RWPE1 (cell line): ENCODE measurements around the gene WDR70.
A peak's percentile ranks its signal among the peaks of the same experiment; 100 is the strongest.
"Not testable (repeated sequence)": the region's sequence is repeated elsewhere in the genome, so short reads cannot be mapped to it uniquely, and the experiment has no call there.

Experiments used
- CTCF ChIA-PET: fragments of 350-600 bp; sonication (Branson Sonifier 250); formaldehyde crosslinking; extraction: SDS; loops from one replicate; lab custom pipeline; 2021; lab: Yijun Ruan, JAX
- POLR2A ChIA-PET: fragments of 400-600 bp; formaldehyde crosslinking; extraction: SDS; loops from one replicate; lab custom pipeline; 2020; ENCODE audit warnings: antibody characterized with exemption; ENCODE audit not compliant: low non-redundant PET; lab: Yijun Ruan, JAX
- DNase-seq: peaks from one replicate; pipeline ENCODE4 v3.0.0; 2012; ENCODE audit warnings: low spot score
- H3K27ac ChIP-seq: fragments of 450-650 bp; 2 replicates; pipeline ENCODE4 v1.5.1; 2017
- TF ChIP-seq, protein P1 (sequence below): fragments of 450-650 bp; conservative IDR thresholded peaks from 2 replicates; pipeline ENCODE4 v1.5.1; 2017; ENCODE audit warnings: low read depth, mild to moderate bottlenecking

Gene WDR70

DNA sequence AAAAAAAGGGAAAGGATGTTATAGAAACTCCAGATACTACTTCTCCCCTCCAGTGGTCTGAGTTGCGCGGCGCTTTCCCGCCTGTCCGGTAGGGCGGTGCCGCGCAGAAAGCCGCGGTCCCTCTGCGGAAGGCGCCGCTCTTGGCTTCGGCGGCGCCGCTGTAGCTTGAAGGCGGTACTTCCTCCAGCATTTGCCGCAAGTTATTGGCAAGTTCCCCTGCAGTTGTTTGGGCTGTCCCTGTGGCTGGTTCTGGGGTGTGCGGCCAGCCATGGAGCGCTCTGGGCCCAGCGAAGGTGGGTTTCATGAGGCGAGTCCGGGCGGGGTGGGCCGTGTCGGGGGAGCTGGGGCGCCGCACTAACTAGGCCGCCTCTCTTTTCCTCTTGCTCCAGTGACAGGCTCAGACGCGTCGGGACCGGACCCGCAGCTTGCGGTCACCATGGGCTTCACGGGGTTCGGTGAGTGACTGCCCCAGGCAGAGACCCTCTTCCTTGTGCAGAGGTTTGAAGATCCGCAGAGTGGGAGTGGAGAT lies at the start of gene WDR70:
Gene WDR70, plus strand, starts transcription at position 219 of the 529 bp plus-strand sequence. Its CDS starts 50 bp downstream, at position 269.
- ChIA-PET POLR2A (interaction anchor here (0.5 to 1.0 kb wide), 3 partner anchors 8 to 15 kb away, joined by 4 to 5 read pairs (median 4); partner anchors contain the start of gene NUP155), CTCF (interaction anchor here (0.6 to 1.0 kb wide), 6 partner anchors 9 to 603 kb away, joined by 3 to 6 read pairs (median 4); partner anchors contain the start of gene NUP155)
- TF ChIP-seq, protein P1, sequence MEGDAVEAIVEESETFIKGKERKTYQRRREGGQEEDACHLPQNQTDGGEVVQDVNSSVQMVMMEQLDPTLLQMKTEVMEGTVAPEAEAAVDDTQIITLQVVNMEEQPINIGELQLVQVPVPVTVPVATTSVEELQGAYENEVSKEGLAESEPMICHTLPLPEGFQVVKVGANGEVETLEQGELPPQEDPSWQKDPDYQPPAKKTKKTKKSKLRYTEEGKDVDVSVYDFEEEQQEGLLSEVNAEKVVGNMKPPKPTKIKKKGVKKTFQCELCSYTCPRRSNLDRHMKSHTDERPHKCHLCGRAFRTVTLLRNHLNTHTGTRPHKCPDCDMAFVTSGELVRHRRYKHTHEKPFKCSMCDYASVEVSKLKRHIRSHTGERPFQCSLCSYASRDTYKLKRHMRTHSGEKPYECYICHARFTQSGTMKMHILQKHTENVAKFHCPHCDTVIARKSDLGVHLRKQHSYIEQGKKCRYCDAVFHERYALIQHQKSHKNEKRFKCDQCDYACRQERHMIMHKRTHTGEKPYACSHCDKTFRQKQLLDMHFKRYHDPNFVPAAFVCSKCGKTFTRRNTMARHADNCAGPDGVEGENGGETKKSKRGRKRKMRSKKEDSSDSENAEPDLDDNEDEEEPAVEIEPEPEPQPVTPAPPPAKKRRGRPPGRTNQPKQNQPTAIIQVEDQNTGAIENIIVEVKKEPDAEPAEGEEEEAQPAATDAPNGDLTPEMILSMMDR = peak; percentile 68
- H3K27ac ChIP-seq = peak within 1 kb of the TSS; percentile 64
- DNase-seq = peak; percentile 66

DNA sequence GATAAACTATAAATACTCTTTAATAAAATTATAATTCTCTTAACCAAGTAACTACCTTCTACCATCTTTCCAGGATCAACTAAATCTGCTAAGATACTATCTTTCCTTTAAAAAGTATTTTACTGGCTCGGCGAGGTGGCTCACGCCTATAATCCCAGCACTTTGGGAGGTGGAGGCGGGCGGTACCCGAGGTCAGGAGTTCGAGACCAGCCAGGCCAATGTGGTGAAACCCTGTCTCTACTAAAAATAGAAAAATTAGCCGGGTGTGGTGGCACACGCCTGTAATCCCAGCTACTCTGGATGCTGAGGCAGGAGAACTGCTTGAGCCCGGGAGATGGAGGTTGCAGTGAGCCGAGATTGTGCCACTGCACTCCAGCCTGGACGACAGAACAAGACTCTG lies 44.4 kb upstream of the WDR70 start:
- CTCF ChIA-PET, H3K27ac ChIP-seq, DNase-seq, POLR2A ChIA-PET: not testable (repeated sequence)

DNA sequence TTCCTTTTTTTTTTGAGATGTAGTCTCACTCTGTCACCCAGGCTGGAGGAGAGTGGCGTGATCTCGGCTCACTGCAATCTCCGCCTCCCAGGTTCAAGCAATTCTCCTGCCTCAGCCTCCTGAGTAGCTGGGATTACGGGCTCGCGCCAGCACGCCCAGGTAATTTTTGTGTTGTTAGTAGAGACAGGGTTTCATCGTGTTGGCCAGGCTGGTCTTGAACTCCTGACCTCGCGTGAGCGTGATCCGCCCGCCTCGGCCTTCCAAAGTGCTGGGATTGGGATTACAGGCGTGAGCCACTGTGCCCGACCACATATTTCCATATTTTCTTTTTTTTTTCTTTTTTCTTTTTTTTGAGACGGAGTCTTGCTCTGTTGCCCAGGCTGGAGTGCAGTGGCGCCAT lies 36.4 kb upstream of the WDR70 start:
- POLR2A ChIA-PET, H3K27ac ChIP-seq, DNase-seq: not testable (repeated sequence)
- CTCF ChIA-PET = interaction anchor here (0.6 kb wide), 1 partner anchor 440 kb away, joined by 4 read pairs; no protein-coding TSS in a partner anchor

DNA sequence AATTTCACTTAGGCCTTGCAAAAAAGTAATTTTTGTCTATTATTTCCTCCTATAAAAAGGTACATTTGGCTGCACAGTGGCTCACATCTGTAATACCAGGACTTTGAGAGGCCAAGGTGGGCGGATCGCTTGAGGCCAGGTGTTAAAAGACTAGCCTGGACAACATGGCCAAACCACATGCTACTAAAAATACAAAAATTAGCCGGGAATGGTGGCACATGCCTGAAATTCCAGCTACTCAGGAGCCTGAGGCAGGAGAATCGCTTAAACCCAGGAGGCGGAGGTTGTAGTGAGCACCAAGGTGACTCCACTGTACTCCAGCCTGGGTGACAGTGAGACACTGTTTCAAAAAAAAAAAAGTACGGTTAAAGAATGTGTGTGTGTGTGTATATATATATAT lies 24.0 kb upstream of the WDR70 start:
- TF ChIP-seq, protein P1 = no peak
- POLR2A ChIA-PET = no interaction called here
- no peak overlapping the region for H3K27ac ChIP-seq
- no peak for DNase-seq
- CTCF ChIA-PET = no interaction called here

DNA sequence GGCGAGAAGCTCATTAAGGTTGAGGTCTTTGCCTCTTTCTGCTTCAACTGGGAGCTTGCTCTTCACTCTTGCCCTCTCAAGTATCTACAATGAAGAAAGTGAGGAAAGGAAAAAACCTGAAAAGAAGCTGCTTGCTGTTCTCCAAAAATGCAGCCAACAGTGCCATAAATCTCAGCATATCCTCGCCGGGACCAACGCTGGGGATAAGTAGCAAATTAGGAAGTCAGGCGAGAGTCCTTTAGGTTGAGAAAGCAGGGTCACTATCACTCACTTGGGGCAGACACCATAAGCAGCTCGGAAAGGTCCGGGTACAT lies 8.6 kb upstream of the WDR70 start:
- H3K27ac ChIP-seq = peak overlapping the region; percentile 82
- peak; percentile 45 for DNase-seq
- ChIA-PET POLR2A (interaction anchor here (0.5 to 1.1 kb wide), 2 partner anchors 8 to 120 kb away, joined by 5 to 8 read pairs; partner anchors contain the start of gene WDR70), CTCF (interaction anchor here (0.9 kb wide), 1 partner anchor 9 kb away, joined by 3 read pairs; the partner anchor contains the start of gene WDR70)
- TF ChIP-seq, protein P1 = no peak

DNA sequence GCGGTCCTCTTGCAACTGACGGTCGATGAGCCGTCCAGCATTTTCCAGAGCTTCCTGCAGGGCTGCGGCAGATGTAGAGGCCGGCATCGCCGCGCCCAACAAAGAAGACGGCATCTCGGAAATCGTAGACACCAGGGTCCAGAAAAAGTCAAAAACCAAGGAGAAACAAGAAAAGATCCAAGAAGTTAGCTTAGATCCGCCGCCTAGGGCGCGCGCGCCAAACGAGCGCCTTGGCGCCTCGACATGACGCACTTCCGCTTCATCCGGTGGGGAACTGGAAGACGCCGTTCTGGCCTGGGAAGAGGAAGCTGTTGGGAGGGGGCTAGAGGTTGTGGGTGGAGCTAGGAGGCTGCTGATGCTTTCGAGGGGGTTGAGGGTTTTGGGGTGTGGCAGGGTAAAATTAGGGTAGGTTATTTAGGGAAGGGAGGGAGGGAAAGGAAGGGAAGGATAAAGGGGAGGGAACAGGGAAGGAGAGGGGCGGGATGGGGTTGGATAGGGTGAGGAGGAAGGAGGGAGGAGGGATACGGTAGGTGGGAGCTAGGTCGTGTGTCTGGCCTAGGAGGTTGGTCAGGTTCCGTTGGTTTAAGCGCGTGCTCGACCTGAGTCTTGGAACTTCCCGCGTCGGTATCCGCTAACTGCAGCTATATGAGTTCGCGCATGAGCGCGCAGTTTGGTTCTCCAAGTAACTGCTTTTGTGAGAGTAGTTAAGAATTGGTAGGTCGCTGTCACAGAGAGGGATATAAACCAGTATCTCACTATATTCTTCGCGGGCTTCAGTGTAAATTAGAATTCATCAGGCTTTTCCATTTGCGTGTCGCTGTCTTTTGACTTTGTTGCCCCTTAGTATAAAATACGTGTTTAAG lies 8.0 kb upstream of the WDR70 start, which contains the start of gene NUP155:
Gene NUP155, minus strand, starts transcription at position 243 of the 863 bp plus-strand sequence. Its CDS starts 129 bp downstream, at position 114.
- DNase-seq = peak; percentile 98
- H3K27ac ChIP-seq = peak within 1 kb of the TSS; percentile 82
- ChIA-PET CTCF (interaction anchor here (0.8 to 0.9 kb wide), 2 partner anchors 8 to 61 kb away, joined by 3 read pairs; partner anchors contain the start of gene WDR70), POLR2A (interaction anchor here (0.5 to 1.1 kb wide), 4 partner anchors 8 to 121 kb away, joined by 4 to 14 read pairs (median 6); partner anchors contain the start of gene WDR70)
- TF ChIP-seq, protein P1 = no peak

DNA sequence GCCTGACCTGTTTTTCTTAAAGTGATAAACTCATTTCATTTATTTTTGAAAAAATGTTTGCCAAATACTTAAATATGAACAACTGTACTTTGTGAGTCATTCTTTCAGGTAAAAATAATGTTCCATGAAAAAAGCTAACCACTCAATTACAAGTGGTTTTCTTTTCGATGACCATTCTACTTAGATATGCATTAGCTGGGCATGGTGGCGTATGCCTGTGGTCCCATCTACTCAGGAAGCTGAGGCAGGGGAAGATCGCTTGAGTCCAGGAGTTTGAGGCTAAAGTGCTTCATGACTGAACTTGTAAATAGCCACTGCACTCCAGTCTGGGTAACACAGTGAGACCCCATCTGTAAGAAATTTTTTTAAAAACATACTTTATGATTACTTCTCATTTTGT lies 4.0 kb upstream of the WDR70 start:
- TF ChIP-seq, protein P1 = no peak
- POLR2A ChIA-PET = no interaction called here
- no peak overlapping the region for H3K27ac ChIP-seq
- CTCF ChIA-PET = interaction anchor here (0.7 kb wide), 1 partner anchor 133 kb away, joined by 4 read pairs; no protein-coding TSS in a partner anchor
- DNase-seq = no peak

DNA sequence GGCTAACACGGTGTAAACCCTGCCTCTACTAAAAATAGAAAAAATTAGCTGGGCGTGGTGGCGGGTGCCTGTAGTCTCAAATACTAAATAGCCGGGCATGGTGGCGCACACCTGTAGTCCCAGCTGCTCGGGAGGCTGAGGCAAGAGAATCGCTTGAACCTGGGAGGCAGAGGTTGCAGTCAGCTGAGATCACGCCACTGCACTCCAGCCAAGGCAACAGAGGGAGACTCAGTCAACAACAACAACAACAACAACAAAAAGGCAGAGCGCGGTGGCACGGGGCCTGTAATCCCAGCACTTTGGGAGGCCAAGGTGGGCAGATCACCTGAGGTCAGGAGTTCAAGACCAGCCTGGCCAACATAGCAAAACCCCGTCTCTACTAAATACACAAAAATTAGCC lies 1.1 kb upstream of the WDR70 start:
- CTCF ChIA-PET, DNase-seq, H3K27ac ChIP-seq: not testable (repeated sequence)
- POLR2A ChIA-PET = interaction anchor here (0.7 kb wide), 1 partner anchor 74 kb away, joined by 6 read pairs; no protein-coding TSS in a partner anchor
